ENCODE measurements around the gene ZNF3. TPM values are rescaled to one million over a fixed set of nuclear protein-coding genes. Genes with fewer than 3 reads are reported as not detected.

The ZNF3 gene
- total and polyA plus RNA-seq, 9 of the 15 experiments (the other 6 are each of a cell fraction or from before 2014, with no cell fraction given), result 30.0 to 64.9 (median 51.5) TPM

GRCh38 chr7:100126931-100127865 lies 45.7 kb upstream of the ZNF3 start, which contains the start of gene MBLAC1 (continued):
- peak in 1 of 2 experiments; percentile 19; a peak in 1 of 4 replicates for TF ChIP-seq HDAC1 (IDR thresholded peaks at IDR 0.05)
- peak; percentile 89 for TF ChIP-seq RBFOX2 (IDR thresholded peaks at IDR 0.05; ENCODE audit: low read depth, low read length)
- peak; percentile 82 for TF ChIP-seq POLR2G (IDR thresholded peaks at IDR 0.05; ENCODE audit: low read depth, low read length)
- TF ChIP-seq ATF6 (CRISPR knock-in tag; IDR thresholded peaks at IDR 0.05), result peak; percentile 93
- TF ChIP-seq HNRNPL (IDR thresholded peaks at IDR 0.05; ENCODE audit: low read depth, low read length), result peak; percentile 12; the same call in 1 of the 2 replicates
- no peak for TF ChIP-seq RFX1 (IDR thresholded peaks at IDR 0.05)
- TF ChIP-seq, protein P1, sequence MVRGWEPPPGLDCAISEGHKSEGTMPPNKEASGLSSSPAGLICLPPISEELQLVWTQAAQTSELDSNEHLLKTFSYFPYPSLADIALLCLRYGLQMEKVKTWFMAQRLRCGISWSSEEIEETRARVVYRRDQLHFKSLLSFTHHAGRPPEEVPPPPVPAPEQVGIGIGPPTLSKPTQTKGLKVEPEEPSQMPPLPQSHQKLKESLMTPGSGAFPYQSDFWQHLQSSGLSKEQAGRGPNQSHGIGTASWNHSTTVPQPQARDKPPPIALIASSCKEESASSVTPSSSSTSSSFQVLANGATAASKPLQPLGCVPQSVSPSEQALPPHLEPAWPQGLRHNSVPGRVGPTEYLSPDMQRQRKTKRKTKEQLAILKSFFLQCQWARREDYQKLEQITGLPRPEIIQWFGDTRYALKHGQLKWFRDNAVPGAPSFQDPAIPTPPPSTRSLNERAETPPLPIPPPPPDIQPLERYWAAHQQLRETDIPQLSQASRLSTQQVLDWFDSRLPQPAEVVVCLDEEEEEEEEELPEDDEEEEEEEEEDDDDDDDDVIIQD (CRISPR knock-in tag; IDR thresholded peaks at IDR 0.05), result no peak
- no peak for TF ChIP-seq CBX2 (IDR thresholded peaks at IDR 0.05; ENCODE audit: insufficient read depth, low read length, poor library complexity, severe bottlenecking)
- peak; percentile 98 for TF ChIP-seq ZFP36 (IDR thresholded peaks at IDR 0.05; ENCODE audit: low read depth, low read length, partially characterized antibody)
- TF ChIP-seq NR2C2 (CRISPR knock-in tag; IDR thresholded peaks at IDR 0.05), result 0 out of 2 replicates have a peak, but pooled peaks have one; percentile 14
- TF ChIP-seq NR2C2 (tag; IDR thresholded peaks at IDR 0.05), result no peak; the same call in 1 of the 2 replicates
- TF ChIP-seq KDM4B (IDR thresholded peaks at IDR 0.05; ENCODE audit: borderline replicate concordance in 2 of 2, low read depth in 1 of 2), result peak in 1 of 2 experiments; percentile 62; a peak in 1 of 4 replicates
- peak in 1 of 2 experiments; percentile 8; a peak in 1 of 4 replicates for TF ChIP-seq TEAD1 (CRISPR knock-in tag; IDR thresholded peaks at IDR 0.05)
- TF ChIP-seq FUS (optimal IDR thresholded peaks at IDR 0.05; ENCODE audit: low read depth, low read length), result peak; percentile 67
- TF ChIP-seq RB1 (IDR thresholded peaks at IDR 0.05; ENCODE audit: low read depth), result peak; percentile 65
- peak; percentile 69 to 94 (median 92) for TF ChIP-seq YY1 (IDR thresholded peaks at IDR 0.05; ENCODE audit: borderline replicate concordance in 1 of 3, control insufficient read depth in 1 of 3, extremely low read depth in 1 of 3, insufficient read depth in 3 of 3, insufficient read length in 1 of 3, insufficient replicate concordance in 2 of 3, low read depth in 1 of 3, low read length in 2 of 3)
- 0 out of 2 replicates have a peak, but pooled peaks have one; percentile 2 for TF ChIP-seq FOSL1 (tag; conservative IDR thresholded peaks at IDR 0.05)
- TF ChIP-seq, protein P2, sequence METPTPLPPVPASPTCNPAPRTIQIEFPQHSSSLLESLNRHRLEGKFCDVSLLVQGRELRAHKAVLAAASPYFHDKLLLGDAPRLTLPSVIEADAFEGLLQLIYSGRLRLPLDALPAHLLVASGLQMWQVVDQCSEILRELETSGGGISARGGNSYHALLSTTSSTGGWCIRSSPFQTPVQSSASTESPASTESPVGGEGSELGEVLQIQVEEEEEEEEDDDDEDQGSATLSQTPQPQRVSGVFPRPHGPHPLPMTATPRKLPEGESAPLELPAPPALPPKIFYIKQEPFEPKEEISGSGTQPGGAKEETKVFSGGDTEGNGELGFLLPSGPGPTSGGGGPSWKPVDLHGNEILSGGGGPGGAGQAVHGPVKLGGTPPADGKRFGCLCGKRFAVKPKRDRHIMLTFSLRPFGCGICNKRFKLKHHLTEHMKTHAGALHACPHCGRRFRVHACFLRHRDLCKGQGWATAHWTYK (CRISPR knock-in tag; IDR thresholded peaks at IDR 0.05), result peak; percentile 60; the same call in 1 of the 2 replicates
- TF ChIP-seq TCF15 (CRISPR knock-in tag; IDR thresholded peaks at IDR 0.05), result 0 out of 2 replicates have a peak, but pooled peaks have one; percentile 7
